ENCODE measurements around the gene SYT7.

- no peak for TF ChIP-seq YY1 (IDR thresholded peaks at IDR 0.05; ENCODE audit: insufficient read depth, insufficient read length)
- TF ChIP-seq SUZ12 (IDR thresholded peaks at IDR 0.05; ENCODE audit: extremely low read depth, insufficient read depth, insufficient read length), result no peak
Observed at GRCh38 chr11:61484541-61484940, 96.3 kb downstream of the SYT7 start.
